ENCODE results near the gene EMP3.
"Not testable (repeated sequence)": the region's sequence is repeated elsewhere in the genome, so short reads cannot be mapped to it uniquely, and the experiment has no call there.

The EMP3 gene

DNA sequence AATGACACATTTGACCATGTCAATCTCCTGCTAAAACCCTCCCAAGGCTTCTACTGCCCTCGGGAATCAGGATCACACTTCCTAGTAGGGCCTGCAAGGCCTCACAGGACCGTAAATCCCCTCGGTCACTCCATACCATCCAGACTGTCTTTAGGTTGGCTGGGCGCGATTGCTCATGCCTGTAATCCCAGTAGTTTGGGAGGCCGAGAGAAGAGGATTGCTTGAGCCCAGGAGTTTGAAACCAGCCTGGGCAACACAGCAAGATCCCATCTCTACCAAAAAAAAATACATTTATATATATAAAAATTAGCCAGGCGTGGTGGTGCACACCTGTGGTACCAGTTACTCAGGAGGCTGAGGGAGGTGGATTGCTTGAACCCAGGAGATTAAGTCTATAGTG is 23.4 kb downstream of the EMP3 start:
- no peak for DNase-seq

GRCh38 chr19:48350856-48351255 is 25.5 kb downstream of the EMP3 start:
- DNase-seq, result no peak

GRCh38 chr19:48351341-48351752 is 26.0 kb downstream of the EMP3 start:
- DNase-seq, result peak; percentile 86

- no peak for DNase-seq
These were observed 28.3 kb downstream of the EMP3 start for GRCh38 chr19:48353677-48354076.

DNA sequence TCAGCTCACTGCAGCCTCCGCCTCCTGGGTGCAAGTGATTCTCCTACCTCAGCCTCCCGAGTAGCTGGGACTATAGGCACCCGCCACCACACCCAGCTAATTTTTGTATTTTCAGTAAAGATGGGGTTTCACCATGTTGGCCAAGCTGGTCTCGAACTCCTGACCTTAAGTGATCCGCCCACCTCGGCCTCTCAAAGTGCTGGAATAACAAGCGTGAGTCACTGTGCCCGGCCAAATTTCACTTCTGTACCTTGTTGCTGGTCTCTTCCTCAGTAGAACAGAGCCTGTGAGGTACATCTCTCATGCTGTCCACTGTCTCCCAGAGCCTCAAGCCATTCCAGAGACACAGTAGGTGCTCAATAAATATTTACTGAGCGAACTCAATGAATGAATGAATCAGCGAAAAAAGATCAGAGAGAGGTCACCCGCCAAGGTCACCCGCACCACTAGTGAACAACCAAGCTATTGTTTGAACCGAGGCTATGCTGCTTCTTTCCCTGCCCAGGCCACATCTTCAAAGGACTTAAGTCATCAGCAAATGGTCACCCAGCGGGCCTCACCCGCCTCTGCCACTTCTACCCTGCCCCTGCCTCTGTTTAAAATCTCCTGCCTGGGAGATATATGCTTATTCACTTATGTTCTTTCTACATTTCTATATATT is 29.1 kb downstream of the EMP3 start:
- no peak for DNase-seq

DNA sequence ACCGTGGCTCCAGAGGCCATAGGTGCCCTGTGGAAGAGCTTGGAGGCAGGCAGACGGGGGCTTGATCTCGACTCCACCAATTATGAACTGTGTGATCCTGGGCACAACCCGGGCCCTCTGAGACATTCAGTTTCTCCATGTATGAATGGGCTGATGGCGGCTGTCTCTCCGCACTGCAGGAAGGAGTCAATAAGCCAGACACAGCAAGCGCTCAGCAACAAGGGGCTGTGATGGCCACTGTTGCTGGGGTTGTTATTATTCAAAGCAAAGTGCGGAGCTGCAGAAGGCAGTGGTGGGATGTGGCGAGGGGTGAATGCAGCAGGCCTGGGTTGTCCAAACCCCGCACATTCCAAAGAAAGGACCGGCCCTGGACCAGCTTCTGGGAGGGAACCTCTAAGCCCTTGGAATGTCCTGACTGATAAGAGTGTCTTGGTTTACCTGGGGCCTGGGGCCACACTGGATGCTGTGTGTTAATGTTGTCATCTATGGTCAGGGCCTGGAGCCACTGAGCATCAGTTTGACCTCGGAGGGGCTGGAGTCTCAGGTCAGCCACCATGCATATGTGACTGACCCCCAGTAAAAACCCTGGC is 30.1 kb downstream of the EMP3 start:
- no peak for DNase-seq

DNA sequence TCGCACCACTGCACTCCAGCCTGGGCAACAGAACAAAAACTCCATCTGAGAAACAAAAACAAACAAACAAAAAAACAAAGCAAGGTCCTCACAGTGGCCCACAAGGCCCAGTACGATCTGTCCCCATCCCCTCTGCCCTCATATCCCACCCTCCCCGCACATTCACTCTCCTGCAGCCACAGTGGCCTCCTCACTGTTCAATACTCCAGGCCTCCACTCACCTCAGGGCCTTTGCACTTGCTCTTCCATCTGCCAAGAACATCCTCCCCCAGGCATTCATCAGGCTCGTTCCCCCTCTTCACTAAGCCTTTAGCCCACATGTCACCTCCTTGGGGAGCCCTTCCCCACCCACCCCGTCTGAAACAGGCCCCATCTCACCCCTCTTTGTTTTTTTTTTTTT is 33.8 kb downstream of the EMP3 start:
- DNase-seq, result no peak

DNA sequence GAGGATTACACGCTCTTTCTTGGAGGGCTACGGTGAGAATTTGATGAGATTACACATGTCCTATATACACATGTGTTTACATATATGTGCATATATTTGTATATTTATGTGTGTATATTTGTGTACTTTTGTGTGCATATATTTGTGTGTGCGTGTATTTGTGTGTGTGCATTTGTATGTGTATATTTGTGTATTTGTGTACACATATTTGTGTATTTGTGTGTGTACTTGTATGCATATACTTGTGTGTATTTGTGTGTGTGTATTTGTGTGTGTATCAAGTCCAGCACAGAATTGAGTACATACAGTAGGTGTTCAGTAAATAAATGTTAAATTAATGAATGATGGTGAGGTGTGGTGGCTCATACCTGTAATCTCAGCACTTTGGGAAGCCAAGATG is 36.6 kb downstream of the EMP3 start:
- no peak for DNase-seq

DNA sequence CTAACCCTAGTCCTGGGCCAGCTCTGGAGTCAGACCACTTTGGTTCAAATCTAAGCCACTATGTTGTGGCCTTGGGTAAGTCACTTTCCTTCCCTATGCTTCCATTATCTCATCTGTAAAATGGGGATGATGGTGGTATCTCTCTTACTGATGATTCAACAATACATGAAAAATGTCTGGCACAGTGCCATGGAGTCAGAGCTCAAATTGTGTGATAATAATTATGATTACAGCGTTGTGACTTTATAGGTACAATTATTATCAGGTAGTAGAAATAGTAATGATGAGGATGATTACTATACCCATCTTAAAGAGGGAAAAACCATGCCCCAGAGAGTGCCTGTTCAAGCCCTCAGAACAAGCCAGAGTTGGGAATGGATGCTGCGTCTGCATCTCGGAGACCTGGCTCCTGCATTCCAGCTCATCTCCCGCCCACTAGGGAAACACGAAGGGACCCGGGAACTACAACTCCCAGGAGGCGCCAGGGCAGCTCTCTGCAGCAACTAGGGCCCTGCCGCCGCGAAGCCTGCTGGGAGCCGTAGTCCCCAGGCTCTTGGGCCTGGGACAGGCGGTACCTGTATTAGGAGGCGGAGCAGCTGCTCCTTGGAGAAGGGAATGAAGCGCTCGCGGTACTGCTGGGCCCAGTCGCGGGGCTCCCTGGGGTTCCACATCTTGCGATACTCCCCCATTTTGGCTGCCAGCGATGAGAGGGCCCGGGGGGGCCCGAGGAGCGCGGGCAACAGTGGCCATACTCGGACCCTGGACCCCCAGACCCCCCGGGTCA is 37.6 kb downstream of the EMP3 start:
- DNase-seq, result peak; percentile 92

DNA sequence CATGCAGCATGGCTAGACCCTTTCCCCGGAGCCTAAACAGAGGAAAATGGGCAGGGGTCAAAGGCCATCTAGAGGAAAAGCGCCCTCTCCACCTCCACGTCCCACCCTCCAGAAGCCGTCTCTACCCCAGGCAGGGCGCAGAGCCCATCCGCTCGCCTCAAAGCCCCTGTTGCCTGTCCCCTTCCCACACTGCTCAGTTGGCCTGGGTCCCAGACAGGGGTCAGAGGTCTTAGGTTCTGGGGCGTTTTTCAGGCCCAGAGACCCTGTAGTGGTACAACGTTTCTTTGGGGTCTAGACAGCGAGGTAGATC is 38.1 kb downstream of the EMP3 start:
- no peak for DNase-seq

- DNase-seq, result peak; percentile 99
These were observed 38.7 kb downstream of the EMP3 start, which contains the start of the genes SYNGR4 and TMEM143 for GRCh38 chr19:48363810-48364597. SYNGR4 (plus strand) TSS chr19:48364367; CDS start chr19:48365843, 1,476 bp downstream. TMEM143 (minus strand) TSS chr19:48363940; CDS start chr19:48363920, 20 bp downstream.

GRCh38 chr19:48364598-48365348 is 39.4 kb downstream of the EMP3 start:
- DNase-seq, result no peak

- DNase-seq, result no peak
These were observed 40.2 kb downstream of the EMP3 start for GRCh38 chr19:48365602-48366001.

DNA sequence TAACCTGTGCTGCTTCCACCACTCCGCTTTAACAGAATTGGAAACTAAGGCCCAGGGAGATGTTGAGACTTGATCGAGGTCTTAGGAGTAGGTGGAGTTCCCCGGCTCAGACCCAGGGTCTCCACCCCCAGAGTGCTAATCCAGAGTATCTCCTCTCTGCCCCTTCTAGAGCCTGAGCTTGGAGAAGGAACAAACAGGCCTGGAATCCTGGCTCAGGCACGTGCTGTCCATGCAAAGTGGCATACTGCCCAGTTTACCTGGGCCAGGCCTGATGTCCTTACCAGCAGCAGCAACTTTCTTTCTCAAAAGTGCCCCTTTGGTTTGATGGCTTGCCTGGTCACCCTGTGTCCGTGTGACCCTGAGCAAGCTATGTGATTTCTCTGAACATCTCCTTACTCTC is 42.5 kb downstream of the EMP3 start:
- no peak for DNase-seq

GRCh38 chr19:48368936-48369335 is 43.6 kb downstream of the EMP3 start:
- no peak for DNase-seq

- DNase-seq, result no peak
These were observed 45.6 kb downstream of the EMP3 start for GRCh38 chr19:48370955-48371354.

GRCh38 chr19:48371367-48371766 is 46.0 kb downstream of the EMP3 start:
- DNase-seq, result no peak

- not testable (repeated sequence) for DNase-seq
These were observed 46.4 kb downstream of the EMP3 start for GRCh38 chr19:48371771-48372170.

- no peak for DNase-seq
These were observed 47.6 kb downstream of the EMP3 start for GRCh38 chr19:48372904-48373303.

GRCh38 chr19:48373567-48373966 is 48.2 kb downstream of the EMP3 start:
- DNase-seq, result no peak

GRCh38 chr19:48378194-48378570 is 52.8 kb downstream of the EMP3 start:
- no peak for DNase-seq

DNA sequence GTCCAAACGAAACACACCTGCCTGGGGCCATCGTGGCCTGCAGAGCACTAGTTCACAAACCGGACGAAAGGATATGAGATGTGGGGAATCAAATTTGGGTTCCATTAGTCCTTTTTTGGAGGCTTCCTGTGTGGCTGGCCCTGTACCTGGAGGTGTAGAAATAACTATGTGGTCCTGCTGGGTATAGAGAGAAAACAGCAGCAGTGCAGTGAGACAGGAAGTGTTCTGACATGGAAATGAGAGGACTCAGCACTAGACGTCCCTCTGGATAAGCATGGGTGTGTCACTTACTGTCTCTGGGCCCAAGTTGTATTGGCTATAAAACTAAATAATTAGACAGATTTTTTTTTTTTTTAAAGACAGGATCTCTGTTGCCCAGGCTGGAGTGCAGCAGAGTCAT is 53.7 kb downstream of the EMP3 start:
- no peak for DNase-seq
